SJCRH30 (cell line): Measurements from ENCODE around the gene DGKQ. TPM values are rescaled to one million over a fixed set of nuclear protein-coding genes. Genes with fewer than 3 reads are reported as not detected.
A peak's percentile ranks its signal among the peaks of the same experiment; 100 is the strongest.

Source experiments
- DNase-seq, 2 experiments: peaks; one replicate each; pipeline ENCODE4 v3.0.0-alpha.2; 2015 to 2020
- H3K27ac ChIP-seq: fragments of 250-450 bp; sonication (Bioruptor Pico); 2 replicates; pipeline ENCODE4 v1.5.1; 2020; ENCODE audit warnings: mild to moderate bottlenecking, moderate library complexity
- H3K27me3 ChIP-seq: fragments of 250-450 bp; sonication (Bioruptor Pico); 2 replicates; pipeline ENCODE4 v1.5.1; 2020; ENCODE audit warnings: mild to moderate bottlenecking, moderate library complexity
- H3K36me3 ChIP-seq: fragments of 250-450 bp; sonication (Bioruptor Pico); 2 replicates; pipeline ENCODE4 v1.5.1; 2020; ENCODE audit warnings: mild to moderate bottlenecking, moderate library complexity
- H3K4me1 ChIP-seq: fragments of 250-450 bp; sonication (Bioruptor Pico); 2 replicates; pipeline ENCODE4 v1.5.1; 2020; ENCODE audit warnings: mild to moderate bottlenecking, moderate library complexity
- H3K4me3 ChIP-seq: fragments of 250-450 bp; sonication (Bioruptor Pico); 2 replicates; pipeline ENCODE4 v1.5.1; 2020; ENCODE audit warnings: mild to moderate bottlenecking, moderate library complexity
- H3K9me3 ChIP-seq: fragments of 250-450 bp; sonication (Bioruptor Pico); replicated peaks from 2 replicates; pipeline ENCODE4 v1.5.1; 2020; ENCODE audit warnings: mild to moderate bottlenecking, moderate library complexity
- total RNA-seq: library from RNA; depleted of rRNA; stranded (reverse); fragments of >200 nt; shearing (Covaris generic); gene quantifications from 2 replicates; pipeline ENCODE4 v1.2.3, GENCODE V29; 2014

DGKQ gene
- total RNA-seq, 1 experiment from 2014 or later = 2.8 TPM

- H3K9me3 ChIP-seq = no peaks in the 10 kb centered on the region
- no peak overlapping the region for H3K27ac ChIP-seq
- H3K4me3 ChIP-seq = no peak overlapping the region
- H3K27me3 ChIP-seq = no peaks in the 10 kb centered on the region
- no peak for DNase-seq
- peaks cover 5% of the 10 kb centered on the region; the same call in 1 of the 2 replicates for H3K4me1 ChIP-seq
- no peaks in the 10 kb centered on the region for H3K36me3 ChIP-seq
These were observed 15.6 kb downstream of the DGKQ start for GRCh38 chr4:957581-958313.

GRCh38 chr4:957231-957580, 16.2 kb downstream of the DGKQ start:
- no peak for DNase-seq
- no peaks in the 10 kb centered on the region for H3K9me3 ChIP-seq
- no peaks in the 10 kb centered on the region for H3K36me3 ChIP-seq
- no peaks in the 10 kb centered on the region for H3K27me3 ChIP-seq
- no peak overlapping the region for H3K4me3 ChIP-seq
- peaks cover 5% of the 10 kb centered on the region; the same call in 1 of the 2 replicates for H3K4me1 ChIP-seq
- no peak overlapping the region for H3K27ac ChIP-seq

- no peaks in the 10 kb centered on the region for H3K9me3 ChIP-seq
- no peak overlapping the region for H3K4me3 ChIP-seq
- no peak overlapping the region for H3K27ac ChIP-seq
- no peaks in the 10 kb centered on the region for H3K36me3 ChIP-seq
- H3K4me1 ChIP-seq = peaks cover 5% of the 10 kb centered on the region; the same call in 1 of the 2 replicates
- DNase-seq = no peak
- H3K27me3 ChIP-seq = no peaks in the 10 kb centered on the region
These were observed 16.7 kb downstream of the DGKQ start for GRCh38 chr4:956531-957230.

GRCh38 chr4:955931-956381, 17.4 kb downstream of the DGKQ start:
- H3K4me3 ChIP-seq = no peak overlapping the region
- H3K27ac ChIP-seq = no peak overlapping the region
- no peaks in the 10 kb centered on the region for H3K9me3 ChIP-seq
- H3K36me3 ChIP-seq = no peaks in the 10 kb centered on the region
- no peak for DNase-seq
- H3K4me1 ChIP-seq = peaks cover 5% of the 10 kb centered on the region; the same call in 1 of the 2 replicates
- H3K27me3 ChIP-seq = no peaks in the 10 kb centered on the region

- Histone ChIP-seq H3K27me3 (no peaks in the 10 kb centered on the region), H3K27ac (no peak overlapping the region), H3K4me1 (peaks cover 5% of the 10 kb centered on the region; the same call in 1 of the 2 replicates), H3K9me3 (no peaks in the 10 kb centered on the region), H3K36me3 (no peaks in the 10 kb centered on the region), H3K4me3 (no peak overlapping the region)
- DNase-seq = no peak
These were observed 18.0 kb downstream of the DGKQ start for GRCh38 chr4:955161-955921.

- Histone ChIP-seq H3K9me3 (no peaks in the 10 kb centered on the region), H3K36me3 (no peaks in the 10 kb centered on the region), H3K4me1 (peaks cover 5% of the 10 kb centered on the region; the same call in 1 of the 2 replicates), H3K27ac (no peak overlapping the region), H3K4me3 (no peak overlapping the region), H3K27me3 (no peaks in the 10 kb centered on the region)
- no peak for DNase-seq
These were observed 19.0 kb downstream of the DGKQ start for GRCh38 chr4:954211-955020.

- Histone ChIP-seq H3K36me3 (no peaks in the 10 kb centered on the region), H3K27me3 (no peaks in the 10 kb centered on the region), H3K27ac (no peak overlapping the region), H3K9me3 (no peaks in the 10 kb centered on the region), H3K4me1 (0 out of 2 replicates have a peak, but pooled peaks cover under 1% of the 10 kb centered on the region), H3K4me3 (no peak overlapping the region)
- DNase-seq = no peak
These were observed 19.8 kb downstream of the DGKQ start for GRCh38 chr4:953574-953915.

- Histone ChIP-seq H3K4me3 (no peak overlapping the region), H3K27me3 (no peaks in the 10 kb centered on the region), H3K36me3 (no peaks in the 10 kb centered on the region), H3K27ac (no peak overlapping the region), H3K4me1 (no peaks in the 10 kb centered on the region), H3K9me3 (no peaks in the 10 kb centered on the region)
- DNase-seq = no peak
These were observed 20.3 kb downstream of the DGKQ start for GRCh38 chr4:952881-953573.

GRCh38 chr4:951594-952468, 21.5 kb downstream of the DGKQ start:
- no peaks in the 10 kb centered on the region for H3K36me3 ChIP-seq
- H3K4me1 ChIP-seq = no peaks in the 10 kb centered on the region
- no peak overlapping the region for H3K27ac ChIP-seq
- H3K9me3 ChIP-seq = no peaks in the 10 kb centered on the region
- no peak overlapping the region for H3K4me3 ChIP-seq
- H3K27me3 ChIP-seq = no peaks in the 10 kb centered on the region
- DNase-seq = no peak

- H3K27ac ChIP-seq = no peak overlapping the region
- H3K4me1 ChIP-seq = no peaks in the 10 kb centered on the region
- no peak overlapping the region for H3K4me3 ChIP-seq
- peak in 1 of 2 experiments; percentile 7 for DNase-seq
- no peaks in the 10 kb centered on the region for H3K36me3 ChIP-seq
- no peaks in the 10 kb centered on the region for H3K9me3 ChIP-seq
- H3K27me3 ChIP-seq = no peaks in the 10 kb centered on the region
These were observed 22.2 kb downstream of the DGKQ start for GRCh38 chr4:951186-951585.

- DNase-seq = no peak
- H3K27ac ChIP-seq = no peak overlapping the region
These were observed 23.0 kb downstream of the DGKQ start for GRCh38 chr4:950136-951020.

GRCh38 chr4:949656-950055, 23.7 kb downstream of the DGKQ start:
- Histone ChIP-seq H3K27me3 (no peaks in the 10 kb centered on the region), H3K36me3 (no peaks in the 10 kb centered on the region), H3K4me3 (no peak overlapping the region), H3K4me1 (no peaks in the 10 kb centered on the region), H3K9me3 (no peaks in the 10 kb centered on the region), H3K27ac (no peak overlapping the region)
- no peak for DNase-seq

More at GRCh38 chr4:950136-951020, 23.0 kb downstream of the DGKQ start:
- no peaks in the 10 kb centered on the region for H3K36me3 ChIP-seq
- no peaks in the 10 kb centered on the region for H3K9me3 ChIP-seq
- no peaks in the 10 kb centered on the region for H3K27me3 ChIP-seq
- no peak overlapping the region for H3K4me3 ChIP-seq
- H3K4me1 ChIP-seq = no peaks in the 10 kb centered on the region
